NB4 (cell line): ENCODE data around the gene ERBB4.

ENCODE experiments used
- DNase-seq: peaks from one replicate; pipeline ENCODE4 v3.0.0; 2010; ENCODE audit warnings: low read depth
- H3K4me3 ChIP-seq: one replicate; pipeline ENCODE4 v1.5.1; 2011; ENCODE audit warnings: mild to moderate bottlenecking, low read depth, low read length, moderate library complexity
- CTCF ChIP-seq: IDR thresholded peaks from one replicate; pipeline ENCODE4 v1.5.1; 2012; ENCODE audit warnings: low read depth, low read length
- MAX ChIP-seq: IDR thresholded peaks from 2 replicates; pipeline ENCODE4 v1.6.1; 2011; ENCODE audit warnings: low read depth, low read length
- MYC ChIP-seq: IDR thresholded peaks from 2 replicates; pipeline ENCODE4 v1.6.1; 2011; ENCODE audit warnings: low read depth, low read length
- POLR2A ChIP-seq: IDR thresholded peaks from 2 replicates; pipeline ENCODE4 v1.6.1; 2011; ENCODE audit warnings: mild to moderate bottlenecking; ENCODE audit not compliant: insufficient read length; ENCODE audit errors: extremely low read depth

Gene ERBB4

GRCh38 chr2:212318636-212319035, 220.0 kb downstream of the ERBB4 start:
- DNase-seq = no peak
- no peak overlapping the region for H3K4me3 ChIP-seq
- TF ChIP-seq MYC (no peak), CTCF (no peak), POLR2A (no peak), MAX (no peak)

- H3K4me3 ChIP-seq = no peak overlapping the region
- no peak for TF ChIP-seq CTCF
- no peak for TF ChIP-seq MYC
- TF ChIP-seq POLR2A = no peak
- DNase-seq = no peak
Observed at GRCh38 chr2:212314680-212315079, 223.9 kb downstream of the ERBB4 start.

GRCh38 chr2:212311807-212312404, 226.7 kb downstream of the ERBB4 start:
- H3K4me3 ChIP-seq = no peak overlapping the region

GRCh38 chr2:212299943-212300342, 238.7 kb downstream of the ERBB4 start:
- TF ChIP-seq MYC (no peak), MAX (no peak), POLR2A (no peak), CTCF (no peak)
- no peak for DNase-seq
- no peak overlapping the region for H3K4me3 ChIP-seq

More at GRCh38 chr2:212311807-212312404, 226.7 kb downstream of the ERBB4 start:
- TF ChIP-seq POLR2A (no peak), MYC (no peak), CTCF (no peak), MAX (no peak)
- no peak for DNase-seq

- H3K4me3 ChIP-seq = no peak overlapping the region
- TF ChIP-seq POLR2A = no peak
- no peak for TF ChIP-seq MYC
- TF ChIP-seq MAX = no peak
- no peak for TF ChIP-seq CTCF
- DNase-seq = no peak
Observed at GRCh38 chr2:212299333-212299732, 239.3 kb downstream of the ERBB4 start.

GRCh38 chr2:212295571-212295970, 243.0 kb downstream of the ERBB4 start:
- no peak for TF ChIP-seq MAX
- no peak for TF ChIP-seq CTCF
- TF ChIP-seq MYC = no peak
- no peak for TF ChIP-seq POLR2A
- DNase-seq = no peak
- no peak overlapping the region for H3K4me3 ChIP-seq
